Activated CD4-positive, alpha-beta T cell treated with anti-CD3 and anti-CD28 coated beads, Interleukin-2, amount 50 U/mL, for 1 hour (primary cell): ENCODE measurements around the gene TOR2A.
"Not testable (repeated sequence)": the region's sequence is repeated elsewhere in the genome, so short reads cannot be mapped to it uniquely, and the experiment has no call there.

Experiments
- DNase-seq: peaks from one replicate; pipeline ENCODE4 v3.0.0-alpha.2; 2020

Gene TOR2A

DNA sequence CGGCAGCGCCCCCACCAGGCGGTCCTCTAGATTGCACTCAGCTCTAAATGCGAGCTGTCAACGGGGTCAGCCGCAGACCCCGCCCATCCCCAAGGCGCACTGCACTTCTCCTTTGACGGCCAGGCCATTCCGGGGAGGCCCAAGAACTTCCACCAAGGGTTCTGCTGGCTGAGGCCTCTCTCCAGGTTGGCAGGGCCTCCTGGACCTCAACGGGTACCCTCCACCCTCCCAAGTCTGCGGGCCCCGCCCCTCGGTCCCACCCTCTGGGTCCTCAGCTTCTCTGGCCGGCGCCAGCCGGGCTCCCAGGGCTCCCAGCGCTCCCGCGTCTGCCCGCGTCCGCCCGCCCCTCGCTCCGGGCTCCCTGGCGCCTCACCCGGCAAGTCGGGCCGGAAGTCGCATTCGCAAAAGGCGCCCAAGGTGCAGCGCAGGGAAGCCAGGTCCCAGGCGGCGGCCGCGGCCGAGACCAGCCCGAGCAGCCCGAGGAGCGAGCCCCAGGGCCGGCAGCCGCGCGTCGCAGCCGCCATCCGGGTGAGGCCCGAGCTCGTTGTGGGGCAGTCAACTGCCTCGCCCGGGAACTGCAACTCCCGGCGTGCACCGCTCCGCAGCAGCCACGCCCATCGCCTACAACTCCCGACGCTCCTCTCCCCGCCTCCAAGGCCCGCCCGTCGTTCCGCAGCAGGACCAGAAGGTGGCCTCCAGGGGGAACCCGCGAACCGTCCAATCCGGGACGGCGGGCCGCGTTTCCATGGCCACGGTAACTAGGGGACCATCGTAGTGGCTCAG lies at the start of gene TOR2A:
Gene TOR2A, minus strand, starts transcription at position 548 of the 783 bp plus-strand sequence. Its CDS starts 24 bp downstream, at position 524.
- peak; percentile 100 for DNase-seq

DNA sequence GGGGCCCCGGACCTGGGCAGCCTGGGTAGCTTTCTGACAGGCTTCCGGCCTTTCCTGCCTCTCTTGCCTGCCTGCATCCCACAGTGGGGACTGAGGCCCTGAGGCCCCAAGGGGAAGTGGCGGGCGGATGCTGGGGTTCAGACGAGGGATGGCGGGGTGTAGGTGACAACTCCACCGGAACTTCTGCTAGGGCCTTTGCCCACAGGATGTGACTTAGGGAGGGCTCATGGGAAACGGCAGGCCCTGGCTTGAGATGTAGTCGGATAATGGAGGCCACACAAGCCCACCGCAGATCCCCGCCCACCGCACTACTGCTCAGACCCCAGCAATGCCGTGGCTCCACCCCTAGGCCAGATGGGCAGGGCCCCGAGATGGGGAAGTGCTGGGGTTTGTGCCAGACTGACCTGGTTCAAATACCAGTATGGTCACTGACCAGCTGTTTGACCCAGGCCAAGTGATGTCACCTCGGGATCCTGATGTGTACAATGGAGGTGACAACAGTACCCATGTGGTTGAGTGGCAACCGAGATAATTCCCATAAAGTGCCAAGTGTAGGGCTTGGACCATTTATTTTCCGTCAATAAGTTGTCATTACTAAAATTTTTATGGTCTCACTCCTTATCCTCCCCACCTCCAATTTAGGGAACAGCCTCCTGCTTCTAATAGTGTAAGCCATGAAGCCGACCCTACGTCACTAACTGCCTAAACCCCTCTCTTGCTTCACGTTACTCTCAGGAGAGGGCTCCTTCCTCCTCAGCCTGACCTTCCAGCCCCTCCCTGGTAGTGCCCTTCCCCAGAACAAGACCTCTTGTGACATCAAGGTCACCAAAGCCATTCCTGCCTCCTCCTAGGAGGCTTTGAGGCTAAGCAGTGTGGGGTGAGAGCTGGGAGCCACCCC lies 48.3 kb upstream of the TOR2A start:
- DNase-seq = peak; percentile 61

DNA sequence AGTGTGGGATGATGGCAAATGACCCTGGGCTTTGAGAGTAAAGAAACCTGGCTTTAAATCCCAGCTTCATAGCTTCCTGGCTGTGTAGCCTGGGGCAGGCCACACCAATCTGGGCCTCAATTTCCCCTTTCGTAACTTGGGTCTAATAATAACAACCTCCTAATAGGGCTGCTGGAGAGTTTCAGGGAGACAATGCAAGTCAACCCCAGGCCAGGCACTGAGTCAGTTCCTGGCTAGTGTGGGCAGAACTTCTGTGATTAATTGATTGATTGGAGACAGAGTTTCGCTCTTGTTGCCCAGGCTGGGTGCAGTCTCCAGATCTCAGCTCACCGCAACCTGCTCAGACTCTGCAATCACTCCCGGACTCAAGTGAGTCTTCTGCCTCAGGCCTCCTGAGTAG lies 46.7 kb upstream of the TOR2A start:
- no peak for DNase-seq

DNA sequence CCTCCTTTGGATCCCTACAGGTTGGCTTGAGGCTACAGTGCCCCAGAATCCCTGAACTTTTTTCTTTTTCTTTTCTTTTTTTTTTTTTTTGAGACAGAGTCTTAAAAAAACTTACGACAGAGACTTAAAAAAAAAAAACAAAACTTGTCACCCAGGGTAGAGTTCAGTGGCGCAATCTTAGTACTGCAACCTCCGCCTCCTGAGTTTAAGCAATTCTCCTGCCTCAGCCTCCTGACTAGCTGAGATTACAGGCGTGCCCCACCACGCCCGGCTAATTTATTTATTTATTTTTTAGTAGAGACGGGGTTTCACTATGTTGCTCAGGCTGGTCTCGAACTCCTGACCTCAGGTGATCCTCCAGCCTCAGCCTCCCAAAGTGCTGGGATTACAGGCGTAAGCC lies 45.8 kb upstream of the TOR2A start:
- DNase-seq = not testable (repeated sequence)

- no peak for DNase-seq
These were observed 45.2 kb upstream of the TOR2A start for GRCh38 chr9:127780126-127780885.

GRCh38 chr9:127779136-127779981 lies 44.3 kb upstream of the TOR2A start:
- peak; percentile 45 for DNase-seq

- peak; percentile 41 for DNase-seq
These were observed 43.4 kb upstream of the TOR2A start, which contains the start of gene SH2D3C for GRCh38 chr9:127778280-127779135. Gene SH2D3C (minus strand): TSS chr9:127778666. CDS start chr9:127778627, 39 bp downstream.

GRCh38 chr9:127777368-127777980 lies 42.4 kb upstream of the TOR2A start:
- no peak for DNase-seq

DNA sequence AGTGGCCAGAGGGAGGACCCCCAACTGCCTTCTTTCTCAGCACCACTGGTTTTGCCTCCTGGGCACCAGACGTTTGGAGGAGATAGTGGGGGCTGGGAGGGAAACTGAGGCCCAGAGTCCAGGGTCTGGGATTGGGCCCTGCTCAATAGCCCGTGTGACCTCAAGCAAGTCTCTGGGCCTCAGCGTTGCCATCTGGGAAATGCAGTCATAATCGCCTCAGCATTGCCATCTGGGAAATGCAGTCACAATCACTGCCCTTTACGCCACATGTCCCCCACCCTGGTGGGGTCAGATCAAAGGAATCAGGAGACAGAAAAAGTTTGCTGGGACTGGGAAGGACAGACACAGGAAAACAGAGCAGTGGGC lies 41.8 kb upstream of the TOR2A start:
- DNase-seq = no peak

DNA sequence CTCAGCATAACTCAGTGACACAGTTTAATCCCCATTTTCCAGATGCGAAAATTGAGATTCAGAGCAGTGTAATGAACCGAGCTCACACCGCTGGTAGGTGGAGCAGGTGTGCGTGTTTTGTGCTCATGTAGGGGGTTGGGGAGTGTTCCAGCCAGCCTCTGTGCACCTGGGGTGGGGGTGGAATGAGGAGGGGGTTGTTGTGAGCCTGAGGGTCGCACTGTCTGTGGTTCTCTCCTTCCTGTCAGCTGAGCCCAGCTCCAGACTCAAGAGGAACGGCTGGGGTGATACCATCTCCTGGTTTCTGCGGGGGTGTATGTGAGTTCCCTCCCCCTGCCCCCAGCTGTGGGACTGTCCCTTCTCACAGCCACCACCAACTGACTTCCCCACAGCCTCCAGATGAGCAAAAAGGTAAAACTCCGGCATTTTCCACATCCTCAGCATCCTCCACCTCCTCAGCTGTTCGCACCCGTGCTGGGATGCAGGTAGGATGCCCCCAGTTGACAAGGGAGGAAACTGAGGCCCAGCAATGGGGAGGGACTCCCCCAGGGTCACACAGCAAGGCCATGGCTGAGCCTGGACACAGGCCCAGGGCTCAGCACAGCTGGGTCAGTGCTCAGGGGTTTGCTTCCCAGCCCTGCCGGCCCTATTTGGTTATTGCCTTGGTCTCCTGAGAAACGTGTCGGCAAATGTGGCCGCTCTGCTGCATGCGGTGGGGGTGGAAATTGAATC lies 41.3 kb upstream of the TOR2A start:
- peak; percentile 76 for DNase-seq

DNA sequence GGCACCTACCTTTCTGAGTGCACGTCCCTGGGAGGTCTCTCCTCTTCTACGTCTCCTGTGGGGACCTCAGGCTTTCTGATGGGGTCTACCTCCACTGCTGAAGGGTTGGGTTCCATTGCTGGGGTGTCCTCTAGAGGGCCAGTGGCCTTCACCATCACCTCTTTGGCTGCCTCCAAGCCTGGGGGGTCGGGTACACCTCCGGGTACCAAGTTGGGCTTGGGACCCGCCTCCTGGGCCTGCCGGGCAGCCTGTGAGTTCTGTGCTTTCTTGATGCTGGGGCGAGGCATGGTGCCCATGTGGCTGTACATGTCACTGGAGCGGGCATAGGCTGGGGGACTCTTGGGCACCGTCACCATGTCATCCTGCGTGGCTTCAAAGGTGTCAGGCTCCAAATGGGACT lies 38.9 kb upstream of the TOR2A start:
- no peak for DNase-seq

GRCh38 chr9:127773272-127773671 lies 38.2 kb upstream of the TOR2A start:
- DNase-seq = no peak

- no peak for DNase-seq
These were observed 37.5 kb upstream of the TOR2A start for GRCh38 chr9:127772603-127773002.

GRCh38 chr9:127771570-127772189 lies 36.6 kb upstream of the TOR2A start:
- DNase-seq = no peak

GRCh38 chr9:127770905-127771569 lies 35.9 kb upstream of the TOR2A start:
- DNase-seq = peak; percentile 91

DNA sequence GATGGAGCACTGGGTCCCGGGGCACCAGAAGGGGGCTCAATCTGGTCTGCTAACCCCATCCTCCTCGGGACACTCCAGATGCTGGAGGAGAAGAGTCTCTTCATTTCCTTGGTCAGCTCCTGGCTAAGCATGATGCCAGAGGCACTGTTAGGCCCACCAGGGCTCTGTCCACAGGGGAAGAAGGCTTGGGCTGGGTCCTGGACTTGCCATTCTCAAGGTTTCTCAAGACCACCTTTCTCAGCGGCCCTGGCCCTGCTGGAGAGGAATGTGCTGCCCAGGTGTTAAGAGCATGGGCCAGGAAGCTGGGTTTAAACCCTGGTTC lies 35.5 kb upstream of the TOR2A start:
- no peak for DNase-seq

DNA sequence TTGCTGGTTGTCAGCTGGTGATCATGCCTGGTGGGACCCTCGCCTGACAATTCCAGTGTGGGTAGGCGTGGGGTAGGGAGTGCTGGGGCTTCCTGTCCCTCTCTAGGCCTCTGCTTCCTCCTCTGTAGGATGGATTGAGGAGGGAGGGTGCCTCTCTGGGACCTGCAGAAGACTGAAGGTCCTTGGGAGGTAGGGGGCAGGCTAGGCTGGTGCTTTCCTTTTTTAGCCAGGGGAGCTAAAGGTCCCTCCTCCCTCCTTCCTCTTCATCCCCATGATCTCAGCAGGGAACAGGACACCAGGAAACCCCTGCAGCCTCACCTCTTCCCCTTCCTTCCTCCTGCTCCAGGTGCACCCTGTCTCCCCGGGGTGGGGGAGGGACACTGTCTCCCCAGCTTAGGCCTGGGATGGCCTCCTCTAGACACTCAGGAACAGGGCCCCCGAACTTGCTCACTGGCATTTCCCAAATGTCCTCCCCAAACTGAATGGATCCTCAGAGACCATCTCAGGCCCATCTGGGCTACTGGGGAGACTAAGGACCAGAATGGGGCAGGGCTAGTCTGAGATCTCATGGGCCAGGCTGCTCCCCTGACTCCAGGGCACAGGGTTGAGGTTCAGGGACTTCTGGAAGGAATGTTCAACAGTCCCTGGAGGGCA lies 35.0 kb upstream of the TOR2A start:
- no peak for DNase-seq

- no peak for DNase-seq
These were observed 34.0 kb upstream of the TOR2A start for GRCh38 chr9:127769101-127769500.

DNA sequence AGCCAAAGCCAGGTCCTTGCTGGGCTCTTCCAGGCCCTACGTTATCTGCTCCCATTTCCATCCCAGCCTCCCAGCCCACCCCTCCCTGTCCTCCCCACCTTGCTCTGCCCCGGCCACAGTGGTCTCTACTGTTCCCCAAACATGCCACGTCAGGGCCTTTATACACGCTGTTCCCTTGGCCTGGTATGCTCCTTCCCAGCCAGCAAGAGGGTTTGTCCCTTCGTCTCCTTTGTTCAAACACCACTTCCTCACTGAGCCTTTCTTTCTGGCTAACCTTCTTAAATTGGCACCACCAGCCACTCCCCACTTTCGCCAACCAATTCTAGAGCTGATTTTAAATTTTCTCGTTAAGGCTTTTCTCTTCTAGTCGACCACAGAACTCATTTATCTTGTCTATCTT lies 33.6 kb upstream of the TOR2A start:
- DNase-seq = no peak
